HFF-Myc (cell line): ENCODE results near the gene AMDHD2.
"Not testable (repeated sequence)": the region's sequence is repeated elsewhere in the genome, so short reads cannot be mapped to it uniquely, and the experiment has no call there.

ENCODE experiments used
- DNase-seq: peaks from one replicate; pipeline ENCODE4 v3.0.0-alpha.2; 2011; ENCODE audit warnings: low read depth; ENCODE audit errors: extremely low read depth
- H3K4me3 ChIP-seq: replicated peaks from 2 replicates; pipeline ENCODE4 v1.5.1; 2011; ENCODE audit warnings: low read depth, mild to moderate bottlenecking, control low read depth, low read length
- TF ChIP-seq, protein P1 (sequence below): IDR thresholded peaks from 2 replicates; pipeline ENCODE4 v1.5.1; 2012; ENCODE audit warnings: mild to moderate bottlenecking, low read depth, low read length, control low read depth; ENCODE audit errors: missing control alignments

AMDHD2 gene

DNA sequence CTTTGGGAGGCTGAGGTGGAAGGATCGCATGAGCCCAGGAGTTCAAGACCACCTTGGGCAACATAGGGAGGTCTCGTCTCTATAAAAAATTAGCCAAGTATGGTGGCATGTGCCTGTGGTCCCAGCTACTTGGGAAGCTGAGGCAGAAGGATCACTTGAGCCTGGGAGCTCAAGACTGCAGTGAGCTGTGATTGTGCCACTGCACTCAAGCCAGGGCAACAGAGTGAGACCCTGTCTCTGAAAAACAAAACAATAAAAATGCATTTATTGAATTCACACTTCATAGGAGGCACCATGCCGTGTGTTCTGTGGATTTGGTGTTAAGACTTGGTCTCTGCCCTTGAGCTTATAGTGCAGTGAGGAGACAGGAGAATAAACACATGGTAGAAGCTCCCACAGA is 42.8 kb upstream of the AMDHD2 start:
- TF ChIP-seq, protein P1, sequence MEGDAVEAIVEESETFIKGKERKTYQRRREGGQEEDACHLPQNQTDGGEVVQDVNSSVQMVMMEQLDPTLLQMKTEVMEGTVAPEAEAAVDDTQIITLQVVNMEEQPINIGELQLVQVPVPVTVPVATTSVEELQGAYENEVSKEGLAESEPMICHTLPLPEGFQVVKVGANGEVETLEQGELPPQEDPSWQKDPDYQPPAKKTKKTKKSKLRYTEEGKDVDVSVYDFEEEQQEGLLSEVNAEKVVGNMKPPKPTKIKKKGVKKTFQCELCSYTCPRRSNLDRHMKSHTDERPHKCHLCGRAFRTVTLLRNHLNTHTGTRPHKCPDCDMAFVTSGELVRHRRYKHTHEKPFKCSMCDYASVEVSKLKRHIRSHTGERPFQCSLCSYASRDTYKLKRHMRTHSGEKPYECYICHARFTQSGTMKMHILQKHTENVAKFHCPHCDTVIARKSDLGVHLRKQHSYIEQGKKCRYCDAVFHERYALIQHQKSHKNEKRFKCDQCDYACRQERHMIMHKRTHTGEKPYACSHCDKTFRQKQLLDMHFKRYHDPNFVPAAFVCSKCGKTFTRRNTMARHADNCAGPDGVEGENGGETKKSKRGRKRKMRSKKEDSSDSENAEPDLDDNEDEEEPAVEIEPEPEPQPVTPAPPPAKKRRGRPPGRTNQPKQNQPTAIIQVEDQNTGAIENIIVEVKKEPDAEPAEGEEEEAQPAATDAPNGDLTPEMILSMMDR: no peak
- DNase-seq: no peak
- H3K4me3 ChIP-seq: no peak overlapping the region

DNA sequence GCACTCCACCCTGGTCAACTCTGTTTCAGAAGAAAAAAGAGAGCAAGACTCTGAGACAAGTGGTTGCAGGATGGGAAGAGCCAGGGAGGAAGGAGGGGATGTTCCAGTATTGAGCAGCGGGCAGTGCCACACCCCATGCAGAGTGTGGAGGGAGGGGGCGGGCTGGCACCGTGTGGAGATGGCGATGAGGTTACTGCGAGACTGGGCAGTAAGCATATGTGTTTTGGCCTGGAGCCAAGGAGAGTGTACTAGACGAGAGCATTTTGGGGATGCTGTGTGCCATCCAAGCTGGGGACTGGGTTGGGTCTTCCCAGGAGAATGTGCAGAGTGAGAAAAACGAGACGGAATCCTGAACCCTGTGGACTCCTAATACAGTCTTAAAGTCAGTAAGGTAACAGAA is 41.9 kb upstream of the AMDHD2 start:
- no peak for DNase-seq
- TF ChIP-seq, protein P1: no peak
- H3K4me3 ChIP-seq: no peak overlapping the region

DNA sequence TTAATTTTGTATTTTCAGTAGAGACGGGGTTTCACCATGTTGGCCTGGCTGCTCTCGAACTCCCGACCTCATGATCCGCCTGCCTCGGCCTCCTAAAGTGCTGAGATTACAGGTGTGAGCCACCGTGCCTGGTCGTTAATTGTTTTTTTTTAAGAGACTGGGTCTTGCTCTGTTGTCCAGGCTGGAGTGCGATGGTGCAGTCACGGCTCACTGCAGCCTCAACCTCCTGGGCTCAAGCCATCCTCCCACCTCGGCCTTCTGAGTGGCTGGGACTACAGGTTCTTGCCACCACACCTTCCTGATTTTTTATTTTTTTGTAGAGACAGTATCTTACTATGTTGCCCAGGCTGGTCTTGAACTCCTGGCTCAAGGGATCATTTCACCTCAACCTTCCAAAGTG is 40.2 kb upstream of the AMDHD2 start:
- H3K4me3 ChIP-seq, DNase-seq: not testable (repeated sequence)

DNA sequence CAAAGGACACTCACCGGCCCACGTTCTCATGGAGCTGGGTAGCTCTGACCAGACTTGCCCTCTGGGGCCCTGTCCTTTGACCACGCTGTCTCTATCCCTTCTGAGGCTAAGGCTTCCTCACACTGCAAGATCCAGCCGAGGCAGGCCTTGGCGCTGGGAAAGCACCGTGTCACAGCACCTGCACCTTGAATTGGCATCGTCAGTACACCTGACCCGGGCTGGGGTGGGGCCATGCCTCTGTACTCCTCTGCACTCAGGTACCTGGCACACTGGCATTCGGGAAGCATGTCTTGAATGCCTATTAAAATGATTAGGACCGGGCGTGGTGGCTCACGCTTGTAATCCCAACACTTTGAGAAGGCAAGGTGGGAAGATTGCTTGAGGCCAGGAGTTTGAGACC is 39.2 kb upstream of the AMDHD2 start:
- TF ChIP-seq, protein P1: no peak
- DNase-seq: no peak
- no peak overlapping the region for H3K4me3 ChIP-seq

DNA sequence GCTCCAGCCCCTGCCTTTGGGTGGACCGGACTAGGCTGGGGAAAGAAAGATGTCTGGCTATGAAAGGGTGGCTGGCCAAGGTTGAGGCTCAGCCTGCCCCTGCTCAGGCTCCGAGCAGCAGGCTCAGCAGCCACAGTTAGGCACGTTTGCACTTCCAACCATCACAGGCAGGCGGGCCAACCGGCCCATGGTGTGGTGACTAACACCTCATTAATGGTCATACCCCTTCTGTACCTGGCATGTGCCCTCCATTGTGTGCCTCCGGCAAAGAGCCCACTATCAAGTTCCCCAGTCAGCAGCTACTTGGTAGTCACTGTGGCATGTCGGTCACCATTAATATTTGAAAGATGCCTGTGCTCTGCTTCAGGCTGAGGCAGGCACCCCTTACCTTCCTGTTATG is 38.5 kb upstream of the AMDHD2 start:
- DNase-seq: no peak

DNA sequence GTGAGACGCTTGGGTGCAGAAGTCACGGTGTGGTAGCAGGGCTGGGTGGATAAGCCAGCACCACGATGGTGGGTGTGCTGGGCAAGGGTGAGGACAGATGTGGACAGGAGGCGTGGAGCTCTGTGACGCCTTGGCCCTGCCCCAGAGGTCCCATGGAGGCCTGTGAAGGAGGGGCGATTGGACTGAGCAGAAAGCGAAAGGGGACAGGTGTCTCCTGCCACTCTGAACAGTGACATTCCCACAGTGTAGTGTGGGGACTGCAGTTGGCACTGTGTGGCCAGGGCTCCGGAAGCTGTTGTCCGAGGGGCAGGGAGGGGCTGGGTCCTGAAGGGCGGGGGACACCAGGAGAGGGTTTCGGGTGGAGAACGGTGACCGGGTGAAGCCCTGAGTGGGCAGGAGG is 37.9 kb upstream of the AMDHD2 start:
- H3K4me3 ChIP-seq: no peak overlapping the region
- DNase-seq: no peak
- TF ChIP-seq, protein P1: no peak

More for the DNA sequence above, 38.5 kb upstream of the AMDHD2 start:
- H3K4me3 ChIP-seq: no peak overlapping the region
- TF ChIP-seq, protein P1: no peak

DNA sequence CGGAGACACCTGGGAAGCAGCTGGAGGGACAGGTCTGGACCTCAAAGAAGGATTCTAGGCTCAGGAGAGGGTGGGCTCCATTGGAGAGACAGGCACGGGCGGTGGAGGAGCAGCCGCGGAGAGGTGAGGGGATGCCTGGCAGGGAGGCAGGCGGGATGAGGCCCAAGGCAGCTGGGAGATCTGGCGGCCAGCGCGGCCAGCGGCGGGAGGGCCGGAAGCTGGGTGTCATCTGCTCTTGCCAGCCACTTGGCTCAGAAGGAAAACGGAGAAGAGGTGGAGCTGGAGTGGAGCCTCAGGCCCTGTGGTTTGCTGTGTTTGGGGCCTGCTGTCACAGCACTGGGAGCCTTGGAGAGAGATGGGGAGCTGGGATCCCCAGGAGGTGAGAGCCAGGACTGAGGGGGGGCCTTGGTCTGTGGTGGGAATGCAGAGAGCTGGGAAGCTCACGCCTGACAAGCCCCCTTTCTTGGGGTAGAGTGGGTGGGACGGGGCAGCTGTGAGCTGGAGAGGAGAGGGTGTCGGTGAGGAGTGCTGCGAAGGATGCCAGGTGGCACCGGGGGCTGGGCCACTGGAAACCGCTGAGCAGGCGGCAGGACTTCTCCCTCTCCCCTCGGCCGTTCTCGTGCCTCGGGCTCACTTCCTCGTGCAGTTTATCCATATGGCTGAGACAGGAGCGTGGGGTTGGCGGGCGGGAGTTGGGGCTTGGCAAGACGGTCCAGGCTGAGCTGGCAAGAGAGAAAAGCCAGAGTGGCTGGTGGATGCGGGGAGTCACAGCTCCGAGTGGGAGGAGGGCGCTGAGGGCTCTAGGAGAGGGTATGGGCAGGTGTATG is 37.2 kb upstream of the AMDHD2 start:
- TF ChIP-seq, protein P1: no peak
- H3K4me3 ChIP-seq: peak overlapping the region; percentile 16; the same call in 1 of the 2 replicates
- no peak for DNase-seq
